Measurements from ENCODE around the gene HBG1.
"Not testable (repeated sequence)": the region's sequence is repeated elsewhere in the genome, so short reads cannot be mapped to it uniquely, and the experiment has no call there.

DNA sequence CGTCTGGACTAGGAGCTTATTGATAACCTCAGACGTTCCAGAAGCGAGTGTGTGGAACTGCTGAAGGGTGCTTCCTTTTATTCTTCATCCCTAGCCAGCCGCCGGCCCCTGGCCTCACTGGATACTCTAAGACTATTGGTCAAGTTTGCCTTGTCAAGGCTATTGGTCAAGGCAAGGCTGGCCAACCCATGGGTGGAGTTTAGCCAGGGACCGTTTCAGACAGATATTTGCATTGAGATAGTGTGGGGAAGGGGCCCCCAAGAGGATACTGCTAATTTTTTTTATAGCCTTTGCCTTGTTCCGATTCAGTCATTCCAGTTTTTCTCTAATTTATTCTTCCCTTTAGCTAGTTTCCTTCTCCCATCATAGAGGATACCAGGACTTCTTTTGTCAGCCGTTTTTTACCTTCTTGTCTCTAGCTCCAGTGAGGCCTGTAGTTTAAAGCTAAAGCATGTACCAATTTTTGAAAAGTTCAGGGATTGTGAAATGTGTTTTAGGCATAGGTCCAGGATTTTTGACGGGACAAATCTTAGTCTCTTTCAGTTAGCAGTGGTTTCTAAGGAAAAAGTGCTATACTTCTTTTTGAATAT is at the start of gene HBG1:
- TF ChIP-seq POLR2A (IDR thresholded peaks at IDR 0.05; ENCODE audit: low read length) = peak; percentile 45
- TF ChIP-seq GATA1 (IDR thresholded peaks at IDR 0.05; ENCODE audit: low read depth, low read length) = not testable (repeated sequence)
